Muscle of arm (tissue), 12 donors: ENCODE results near the gene MACF1. TPM values are rescaled to one million over a fixed set of nuclear protein-coding genes. Genes with fewer than 3 reads are reported as not detected.
A peak's percentile ranks its signal among the peaks of the same experiment; 100 is the strongest.

Experiments used
- DNase-seq: peaks from one replicate; pipeline ENCODE4 v3.0.0-alpha.2; 2013
- polyA plus RNA-seq, 12 donors: library from polyadenylated mRNA; unstranded; fragments of 120-200 nt; gene quantifications; one replicate each; pipeline ENCODE4 v1.2.1, GENCODE V29; 2013; ENCODE audit not compliant: insufficient read length in 12 of 12

Gene MACF1
- polyA plus RNA-seq, 12 donors, result 137 to 381 (median 287) TPM

- DNase-seq, result peak; percentile 79
Measured at GRCh38 chr1:39410915-39411436, 206.5 kb downstream of the MACF1 start.

DNA sequence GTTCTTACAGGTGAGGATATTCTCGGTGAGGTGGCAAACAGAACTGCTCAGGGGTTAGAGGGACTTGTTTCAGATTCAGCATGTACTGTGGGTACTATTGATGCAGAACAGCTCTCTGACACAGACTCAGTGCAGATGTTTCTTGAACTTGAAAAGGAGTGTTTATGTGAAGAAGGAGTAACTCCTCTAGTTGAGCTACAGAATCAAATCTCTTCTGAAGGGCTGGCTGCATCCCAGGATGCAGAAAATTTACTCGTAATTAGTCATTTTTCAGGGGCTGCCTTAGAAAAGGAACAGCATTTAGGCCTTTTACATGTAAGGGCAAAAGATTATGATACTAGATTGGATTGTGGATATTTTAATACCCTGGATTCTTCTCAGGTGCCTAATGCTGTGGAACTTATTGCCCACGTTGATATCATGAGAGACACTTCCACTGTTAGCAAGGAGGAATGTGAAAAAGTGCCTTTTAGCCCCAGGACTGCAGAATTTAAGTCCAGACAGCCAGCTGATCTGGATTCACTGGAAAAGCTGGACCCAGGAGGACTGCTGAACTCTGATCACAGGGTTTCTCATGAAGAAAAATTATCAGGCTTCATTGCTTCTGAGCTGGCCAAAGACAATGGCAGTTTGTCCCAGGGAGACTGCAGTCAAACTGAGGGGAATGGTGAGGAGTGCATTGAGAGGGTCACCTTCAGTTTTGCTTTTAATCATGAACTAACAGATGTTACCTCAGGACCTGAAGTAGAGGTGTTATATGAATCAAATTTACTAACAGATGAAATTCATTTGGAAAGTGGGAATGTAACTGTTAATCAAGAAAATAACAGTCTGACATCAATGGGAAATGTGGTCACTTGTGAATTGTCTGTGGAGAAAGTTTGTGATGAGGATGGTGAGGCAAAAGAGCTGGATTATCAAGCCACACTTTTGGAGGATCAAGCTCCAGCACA is 207.3 kb downstream of the MACF1 start:
- no peak for DNase-seq

DNA sequence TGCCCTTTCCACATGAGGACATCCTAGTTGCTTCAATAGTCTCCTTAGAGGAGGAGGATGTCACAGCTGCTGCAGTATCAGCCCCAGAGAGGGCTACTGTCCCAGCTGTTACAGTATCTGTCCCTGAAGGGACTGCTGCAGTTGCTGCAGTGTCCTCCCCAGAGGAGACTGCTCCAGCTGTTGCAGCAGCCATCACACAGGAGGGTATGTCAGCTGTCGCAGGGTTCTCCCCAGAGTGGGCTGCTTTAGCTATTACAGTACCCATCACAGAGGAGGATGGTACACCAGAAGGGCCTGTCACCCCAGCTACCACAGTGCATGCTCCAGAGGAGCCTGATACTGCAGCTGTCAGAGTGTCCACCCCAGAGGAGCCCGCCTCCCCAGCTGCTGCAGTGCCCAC is 208.4 kb downstream of the MACF1 start:
- DNase-seq, result no peak

- no peak for DNase-seq
Measured at GRCh38 chr1:39413902-39414528, 209.5 kb downstream of the MACF1 start.

GRCh38 chr1:39415553-39415952 is 211.1 kb downstream of the MACF1 start:
- DNase-seq, result no peak

- no peak for DNase-seq
Measured at GRCh38 chr1:39416609-39417008, 212.1 kb downstream of the MACF1 start.

DNA sequence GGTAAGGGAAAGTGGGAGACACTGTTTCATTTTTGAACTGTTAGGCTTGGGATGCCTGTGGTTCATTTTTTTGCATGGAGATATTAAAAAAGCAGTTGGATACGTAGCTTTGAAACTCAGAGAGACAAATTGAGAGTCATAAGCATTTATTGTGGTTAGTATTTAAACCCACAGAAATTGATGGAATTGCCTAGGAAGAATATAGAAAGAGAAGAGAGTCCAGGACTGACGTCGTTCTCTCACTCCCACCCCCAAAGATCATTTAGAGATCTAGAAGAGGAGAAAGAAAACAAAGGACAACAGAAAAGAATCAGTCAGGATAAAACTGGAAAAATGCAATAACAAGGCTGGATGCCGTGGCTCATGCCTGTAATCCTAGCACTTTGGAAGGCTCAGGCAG is 213.7 kb downstream of the MACF1 start:
- no peak for DNase-seq

GRCh38 chr1:39420493-39420892 is 216.0 kb downstream of the MACF1 start:
- no peak for DNase-seq

- no peak for DNase-seq
Measured at GRCh38 chr1:39422614-39423013, 218.1 kb downstream of the MACF1 start.

DNA sequence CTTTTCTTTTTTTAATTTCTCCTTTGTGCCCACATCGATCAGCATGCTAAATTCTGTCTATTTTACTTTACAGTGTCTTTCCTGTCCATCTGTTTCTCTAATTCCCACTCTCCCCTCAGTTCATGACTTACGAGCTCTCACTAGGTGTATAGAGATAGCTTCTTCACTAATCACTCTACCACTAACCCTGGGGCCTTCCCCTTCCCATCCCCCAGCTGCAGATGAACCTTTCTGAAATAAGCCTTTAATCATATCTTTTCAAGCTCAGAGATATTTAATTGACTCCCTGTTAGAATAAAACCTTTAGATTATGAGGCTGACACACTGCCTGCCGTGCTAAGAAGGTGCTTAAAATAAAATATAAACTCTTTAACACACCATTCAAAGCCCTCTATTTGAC is 220.7 kb downstream of the MACF1 start:
- DNase-seq, result no peak

DNA sequence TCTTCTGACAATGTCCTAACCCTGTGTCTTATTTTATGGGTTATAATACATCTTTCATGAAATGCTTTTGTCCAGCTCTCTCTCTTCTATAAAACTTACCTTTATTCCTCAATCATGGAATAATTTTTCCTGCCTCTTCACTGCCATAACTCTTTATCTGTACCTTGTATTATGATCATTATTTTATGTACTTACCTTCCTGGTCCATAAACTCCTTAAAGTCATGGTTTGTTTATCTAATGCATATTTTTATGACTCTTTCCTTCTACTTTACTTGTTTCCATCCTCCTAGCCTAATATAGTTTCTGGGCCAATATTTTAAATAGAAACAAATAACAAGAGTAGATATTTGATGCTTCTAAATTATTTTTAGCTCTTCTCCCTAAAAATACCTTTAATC is 221.1 kb downstream of the MACF1 start:
- DNase-seq, result no peak

- DNase-seq, result no peak
Measured at GRCh38 chr1:39426346-39426745, 221.9 kb downstream of the MACF1 start.

DNA sequence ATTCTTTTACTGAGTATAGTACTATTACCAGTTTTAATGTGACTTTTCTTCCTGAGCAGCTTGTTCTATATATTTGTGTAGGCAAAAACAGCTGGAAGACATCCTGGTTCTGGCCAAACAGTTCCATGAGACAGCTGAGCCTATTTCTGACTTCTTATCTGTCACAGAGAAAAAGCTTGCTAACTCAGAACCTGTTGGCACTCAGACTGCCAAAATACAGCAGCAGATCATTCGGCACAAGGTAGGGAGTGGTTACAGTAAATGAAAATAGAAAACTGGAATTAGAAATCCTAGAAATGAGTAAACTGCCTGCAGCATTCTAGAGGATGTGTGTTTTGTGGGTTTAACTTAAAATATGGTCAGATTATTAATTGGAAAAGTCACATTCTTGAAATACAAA is 222.9 kb downstream of the MACF1 start:
- no peak for DNase-seq

DNA sequence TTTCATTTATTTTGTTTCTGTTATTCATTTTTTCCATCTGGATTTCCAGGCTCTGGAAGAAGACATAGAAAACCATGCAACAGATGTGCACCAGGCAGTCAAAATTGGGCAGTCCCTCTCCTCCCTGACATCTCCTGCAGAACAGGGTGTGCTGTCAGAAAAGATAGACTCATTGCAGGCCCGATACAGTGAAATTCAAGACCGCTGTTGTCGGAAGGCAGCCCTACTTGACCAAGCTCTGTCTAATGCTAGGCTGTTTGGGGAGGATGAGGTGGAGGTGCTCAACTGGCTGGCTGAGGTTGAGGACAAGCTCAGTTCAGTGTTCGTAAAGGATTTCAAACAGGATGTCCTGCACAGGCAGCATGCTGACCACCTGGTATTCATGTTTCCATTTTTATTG is 223.4 kb downstream of the MACF1 start:
- no peak for DNase-seq

DNA sequence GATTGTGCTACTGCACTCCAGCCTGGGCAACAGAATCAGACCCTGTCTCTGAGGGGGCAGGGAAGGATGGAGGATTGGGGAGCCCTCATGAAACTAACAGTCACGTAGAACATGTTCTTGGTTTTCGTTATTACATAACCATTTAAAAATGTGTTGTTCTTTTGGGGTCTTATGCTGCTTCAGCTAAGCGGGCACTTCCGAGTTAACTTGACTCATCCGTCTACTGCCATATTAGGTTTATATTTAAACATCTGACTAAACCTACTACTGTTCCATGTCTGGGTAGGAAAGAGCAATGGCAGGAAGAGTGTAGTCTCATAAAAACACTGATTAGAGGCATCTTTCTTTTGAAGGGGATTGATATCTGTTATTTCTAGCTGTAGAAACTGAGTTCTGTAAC is 227.4 kb downstream of the MACF1 start:
- DNase-seq, result no peak

- DNase-seq, result no peak
Measured at GRCh38 chr1:39434797-39435395, 230.4 kb downstream of the MACF1 start.

GRCh38 chr1:39435597-39435996 is 231.1 kb downstream of the MACF1 start:
- no peak for DNase-seq

GRCh38 chr1:39436842-39437241 is 232.3 kb downstream of the MACF1 start:
- no peak for DNase-seq

GRCh38 chr1:39438042-39438441 is 233.5 kb downstream of the MACF1 start:
- DNase-seq, result no peak

DNA sequence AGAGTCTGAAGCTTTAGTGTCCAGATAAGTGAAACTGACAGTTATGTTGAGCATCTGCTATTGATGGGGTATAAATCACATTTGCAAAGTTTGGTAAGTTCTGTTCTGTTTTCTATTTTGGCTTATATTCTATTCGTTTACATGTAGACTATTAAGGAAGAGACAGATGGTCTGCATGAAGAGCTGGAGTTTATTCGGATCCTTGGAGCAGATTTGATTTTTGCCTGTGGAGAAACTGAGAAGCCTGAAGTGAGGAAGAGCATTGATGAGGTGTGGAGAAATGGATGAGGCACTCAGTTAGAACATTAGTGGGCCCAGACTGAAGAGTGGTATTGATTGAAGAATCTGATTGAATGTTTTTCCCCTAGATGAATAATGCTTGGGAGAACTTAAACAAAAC is 236.4 kb downstream of the MACF1 start:
- DNase-seq, result no peak

- DNase-seq, result no peak
Measured at GRCh38 chr1:39441797-39442196, 237.3 kb downstream of the MACF1 start.

- DNase-seq, result no peak
Measured at GRCh38 chr1:39445573-39445972, 241.1 kb downstream of the MACF1 start.
